Measurements from ENCODE around the gene UNC79. TPM values are rescaled to one million over a fixed set of nuclear protein-coding genes. Genes with fewer than 3 reads are reported as not detected.
A peak's percentile ranks its signal among the peaks of the same experiment; 100 is the strongest.

Gene UNC79
- total RNA-seq, 2 donors from 2014 or later = 0.19 to 0.31 TPM

GRCh38 chr14:93706360-93706955, 275.7 kb downstream of the UNC79 start:
- Histone ChIP-seq H3K4me3 (no peak overlapping the region), H3K36me3 (no peaks in the 10 kb centered on the region), H3K9me3 (no peaks in the 10 kb centered on the region), H3K4me1 (peaks cover 0 to 11% of the 10 kb centered on the region in 2 donors), H3K27ac (no peak overlapping the region), H3K27me3 (no peaks in the 10 kb centered on the region)
- peak; percentile 52 for DNase-seq (ENCODE audit: low spot score)
- TF ChIP-seq CTCF (IDR thresholded peaks at IDR 0.05) = no peak

GRCh38 chr14:93707475-93707874, 276.7 kb downstream of the UNC79 start:
- H3K36me3 ChIP-seq = no peaks in the 10 kb centered on the region
- H3K4me3 ChIP-seq = no peak overlapping the region
- DNase-seq (ENCODE audit: low spot score) = peak; percentile 36
- H3K9me3 ChIP-seq = no peaks in the 10 kb centered on the region
- no peak overlapping the region for H3K27ac ChIP-seq
- H3K4me1 ChIP-seq = peaks cover 0 to 11% of the 10 kb centered on the region in 2 donors
- TF ChIP-seq CTCF (IDR thresholded peaks at IDR 0.05) = no peak
- no peaks in the 10 kb centered on the region for H3K27me3 ChIP-seq

- DNase-seq (ENCODE audit: low spot score) = peak; percentile 56
- H3K4me3 ChIP-seq = no peak overlapping the region
- no peak overlapping the region for H3K27ac ChIP-seq
- no peaks in the 10 kb centered on the region for H3K36me3 ChIP-seq
- peaks cover 0 to 11% of the 10 kb centered on the region in 2 donors for H3K4me1 ChIP-seq
- no peak for TF ChIP-seq CTCF (IDR thresholded peaks at IDR 0.05)
- no peaks in the 10 kb centered on the region for H3K9me3 ChIP-seq
- no peaks in the 10 kb centered on the region for H3K27me3 ChIP-seq
Observed at GRCh38 chr14:93708311-93708734, 277.6 kb downstream of the UNC79 start.

GRCh38 chr14:93708800-93709199, 278.1 kb downstream of the UNC79 start:
- Histone ChIP-seq H3K9me3 (no peaks in the 10 kb centered on the region), H3K36me3 (no peaks in the 10 kb centered on the region), H3K27ac (no peak overlapping the region), H3K4me3 (no peak overlapping the region), H3K4me1 (peaks cover 0 to 11% of the 10 kb centered on the region in 2 donors), H3K27me3 (no peaks in the 10 kb centered on the region)
- DNase-seq (ENCODE audit: low spot score) = peak; percentile 52
- no peak for TF ChIP-seq CTCF (IDR thresholded peaks at IDR 0.05)

- Histone ChIP-seq H3K36me3 (no peaks in the 10 kb centered on the region), H3K4me3 (no peak overlapping the region), H3K4me1 (peaks cover 0 to 11% of the 10 kb centered on the region in 2 donors), H3K27me3 (no peaks in the 10 kb centered on the region), H3K27ac (no peak overlapping the region), H3K9me3 (no peaks in the 10 kb centered on the region)
- TF ChIP-seq CTCF (IDR thresholded peaks at IDR 0.05) = no peak
- no peak for DNase-seq (ENCODE audit: low spot score)
Observed at GRCh38 chr14:93709249-93709648, 278.5 kb downstream of the UNC79 start.
